Ureter (tissue), 1 donor: ENCODE results near the gene STPG2. TPM values are rescaled to one million over a fixed set of nuclear protein-coding genes. Genes with fewer than 3 reads are reported as not detected.

Source experiments
- DNase-seq: peaks from one replicate; pipeline ENCODE4 v3.0.0-alpha.2; 2020; ENCODE audit warnings: low spot score
- total RNA-seq: library from RNA; stranded (reverse); gene quantifications from one replicate; pipeline ENCODE4 v1.2.4, GENCODE V29; 2023
- donor health status: DM: yes; HTN: yes; CAD: no.

The STPG2 gene
- total RNA-seq, 1 donor from 2014 or later, result 1.4 TPM

DNA sequence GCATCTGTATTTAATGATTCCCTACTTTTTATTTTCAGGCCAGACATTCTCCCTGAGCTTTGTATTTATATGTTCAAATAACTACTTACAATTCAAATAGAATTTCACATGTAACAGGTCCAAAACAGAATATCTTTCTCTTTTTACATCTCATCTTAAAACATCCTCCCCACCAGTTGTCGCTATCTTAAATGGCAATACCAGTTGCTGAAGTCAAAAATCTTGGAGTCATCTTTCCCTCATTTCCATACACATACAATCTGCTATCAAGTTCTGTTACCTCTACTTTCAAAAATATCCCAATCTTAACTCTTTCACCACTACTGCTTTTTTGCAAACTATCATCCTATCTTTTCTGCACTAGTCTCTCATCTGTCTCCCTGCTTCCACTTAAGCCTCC lies 330.5 kb downstream of the STPG2 start:
- DNase-seq, result no peak

GRCh38 chr4:97786306-97786920 lies 356.9 kb downstream of the STPG2 start:
- DNase-seq, result no peak

DNA sequence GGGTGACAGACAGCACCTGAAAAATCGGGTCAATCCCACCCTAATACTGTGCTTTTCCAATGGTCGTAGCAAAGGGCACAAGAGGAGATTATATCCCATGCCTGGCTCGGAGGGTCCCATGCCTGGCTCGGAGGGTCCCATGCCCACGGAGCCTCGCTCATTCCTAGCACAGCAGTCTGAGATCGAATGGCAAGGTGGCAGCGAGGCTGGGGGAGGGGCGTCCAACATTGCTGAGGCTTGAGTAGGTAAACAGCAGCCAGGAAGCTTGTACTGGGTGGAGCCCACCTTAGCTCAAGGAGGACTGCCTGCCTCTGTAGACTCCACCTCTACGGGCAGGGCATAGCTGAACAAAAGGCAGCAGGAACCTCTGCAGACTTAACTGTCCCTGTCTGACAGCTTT lies 365.1 kb downstream of the STPG2 start:
- DNase-seq, result no peak

- DNase-seq, result no peak
These were observed 368.8 kb downstream of the STPG2 start for GRCh38 chr4:97774347-97774989.

GRCh38 chr4:97770222-97770621 lies 373.1 kb downstream of the STPG2 start:
- no peak for DNase-seq

DNA sequence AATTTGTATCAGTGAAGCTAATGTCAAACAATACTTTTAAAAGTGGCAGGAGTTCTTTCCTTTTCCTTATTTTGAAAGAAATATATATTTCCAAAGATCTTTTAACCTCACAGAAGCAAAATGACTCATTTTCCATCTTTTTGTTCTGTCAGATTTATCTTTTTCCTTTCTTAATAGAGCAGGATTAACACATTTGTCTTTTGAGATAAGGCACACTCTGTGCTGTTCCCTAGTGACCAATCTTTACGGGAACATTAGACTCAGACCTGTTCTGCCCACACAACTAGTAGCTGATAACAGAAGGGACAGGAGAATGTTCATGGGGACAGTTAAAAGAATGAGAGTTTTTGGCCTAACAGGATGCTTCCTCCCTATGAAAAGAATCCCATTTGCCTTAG lies 381.2 kb downstream of the STPG2 start:
- DNase-seq, result no peak

DNA sequence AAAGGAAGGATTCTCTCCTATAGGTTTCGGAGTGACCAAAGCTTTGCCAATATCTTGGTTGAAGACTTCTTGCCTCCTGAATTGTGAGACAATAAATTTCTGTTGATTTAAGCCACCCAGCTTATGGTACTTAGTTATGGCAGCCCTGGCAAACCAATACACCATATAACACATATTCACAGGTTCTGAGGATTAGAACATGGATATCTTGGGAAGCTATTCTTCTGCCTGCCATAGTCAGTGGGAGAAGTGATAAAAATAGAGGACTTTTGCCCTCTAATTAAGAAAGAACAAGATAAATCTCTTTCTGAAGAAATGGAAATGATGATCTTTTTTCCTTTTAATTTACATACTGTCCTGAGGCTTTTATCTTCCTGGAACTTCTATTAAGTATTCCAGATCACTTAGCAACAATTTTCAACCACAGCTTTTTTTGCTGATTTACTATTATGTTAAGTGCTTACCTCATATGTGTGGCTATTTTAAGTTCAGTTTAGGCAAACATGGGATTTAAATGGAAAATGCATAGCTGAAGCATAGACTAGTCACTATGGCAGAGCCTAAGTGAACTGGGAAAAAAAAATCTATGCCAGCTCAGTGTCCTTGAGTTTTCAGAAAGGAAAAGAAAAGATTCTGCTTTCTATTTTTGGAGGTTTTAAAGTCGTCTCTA lies 381.7 kb downstream of the STPG2 start:
- no peak for DNase-seq

DNA sequence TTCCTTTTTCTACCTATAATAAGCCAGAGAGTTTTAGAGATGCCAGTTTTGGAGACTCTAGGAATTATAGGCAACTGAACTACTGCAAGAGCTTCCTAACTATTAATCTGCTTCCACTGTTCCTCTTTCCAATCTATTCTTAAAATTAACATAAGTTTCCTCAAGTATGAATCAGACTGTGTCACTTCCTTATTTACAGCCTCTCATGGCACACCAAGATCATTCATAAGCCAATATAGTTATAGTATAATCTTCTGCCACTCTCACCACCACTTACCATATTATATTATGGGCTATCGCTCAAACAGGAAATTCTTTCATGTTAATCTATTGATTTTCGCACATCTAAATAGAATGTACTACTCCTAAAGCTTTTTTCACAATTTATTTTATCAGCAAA lies 383.5 kb downstream of the STPG2 start:
- no peak for DNase-seq

GRCh38 chr4:97752599-97752998 lies 390.7 kb downstream of the STPG2 start:
- DNase-seq, result no peak

DNA sequence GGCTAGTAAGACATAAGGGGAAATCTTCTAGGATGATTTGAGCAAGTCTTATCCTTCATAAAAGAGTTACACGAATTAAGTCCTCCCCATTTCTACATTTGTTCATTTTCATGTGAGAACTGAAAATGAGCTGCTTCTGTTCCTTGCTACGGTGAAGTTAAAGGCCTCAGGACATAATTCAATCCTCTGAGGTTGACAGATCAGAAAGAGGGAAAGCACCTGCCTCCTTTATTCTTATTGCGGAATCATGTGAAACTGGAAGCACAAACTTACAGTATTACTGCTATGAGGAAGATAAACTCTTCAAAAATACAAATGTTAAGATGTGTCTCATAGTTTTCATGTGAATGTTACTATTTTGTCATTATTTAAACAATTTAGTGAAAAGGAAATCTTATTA lies 395.3 kb downstream of the STPG2 start:
- DNase-seq, result no peak

DNA sequence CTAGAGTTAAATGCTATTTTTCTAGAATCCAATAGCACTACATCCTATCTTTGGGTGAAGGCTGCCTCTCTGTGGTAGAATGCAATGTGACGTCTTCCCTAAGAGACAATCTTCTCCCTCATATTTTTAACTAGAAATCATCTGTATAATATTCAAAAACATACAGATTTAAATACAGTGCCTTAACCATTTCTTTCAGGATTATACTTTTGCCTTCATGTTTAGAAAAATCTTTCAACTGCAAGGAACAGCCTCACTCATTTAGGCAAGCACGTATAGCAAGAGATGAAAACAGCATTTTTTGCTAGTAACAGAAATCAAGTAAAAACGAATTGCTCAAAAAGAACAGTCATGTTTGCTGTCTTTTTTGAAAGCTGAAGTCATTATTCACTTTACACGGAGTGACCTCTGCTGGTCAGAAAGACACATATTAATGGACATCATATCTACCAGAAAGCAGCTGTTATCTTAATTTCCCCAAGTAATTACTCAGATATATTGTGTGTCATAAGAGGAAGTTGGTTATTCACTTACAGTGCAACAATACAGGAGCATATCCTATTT lies 422.3 kb downstream of the STPG2 start:
- DNase-seq, result no peak

DNA sequence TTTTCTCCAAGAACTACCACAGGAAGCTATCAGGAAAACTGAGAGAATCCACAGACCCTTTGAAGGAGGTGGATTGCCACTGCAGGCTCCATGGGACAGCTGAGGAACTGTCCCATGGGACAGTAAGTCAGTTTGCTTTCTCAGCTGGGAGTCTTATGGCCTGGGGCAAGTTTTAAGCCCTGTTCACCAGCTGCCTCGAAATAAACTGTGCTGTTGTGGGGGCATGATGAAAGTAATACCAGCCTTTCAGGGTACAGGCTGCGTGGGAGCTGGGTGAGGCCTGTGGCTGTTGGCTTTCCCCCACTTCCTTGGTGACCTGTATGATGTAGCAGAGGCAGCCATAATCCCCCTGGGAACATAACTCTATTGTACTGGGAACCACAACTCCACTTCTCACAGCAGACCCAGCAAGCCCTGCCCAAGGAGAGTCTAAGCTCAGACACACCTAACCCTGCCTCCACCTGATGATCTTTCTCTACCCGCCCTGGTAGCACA lies 452.1 kb downstream of the STPG2 start:
- no peak for DNase-seq

- no peak for DNase-seq
These were observed 472.5 kb downstream of the STPG2 start for GRCh38 chr4:97670703-97671269.

DNA sequence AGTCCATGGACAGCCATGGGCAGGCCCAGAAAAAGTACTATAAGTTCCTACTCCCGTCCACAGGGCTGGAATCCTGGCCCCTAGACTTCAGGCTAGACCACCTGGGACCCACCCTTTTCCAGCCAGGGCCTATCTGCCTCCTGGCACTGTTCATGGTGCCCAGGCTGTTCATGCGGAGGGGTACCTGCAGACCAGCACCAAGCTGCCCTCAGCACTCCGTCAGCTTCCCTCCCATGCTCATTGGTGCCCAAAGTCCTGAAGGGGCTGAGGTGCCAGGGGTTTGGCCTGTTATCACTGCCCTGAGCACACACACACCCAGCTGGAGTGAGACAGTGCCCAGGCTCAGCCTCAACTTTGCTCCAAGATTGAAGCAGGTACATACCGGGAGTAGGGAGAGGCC lies 477.7 kb downstream of the STPG2 start:
- DNase-seq, result no peak

DNA sequence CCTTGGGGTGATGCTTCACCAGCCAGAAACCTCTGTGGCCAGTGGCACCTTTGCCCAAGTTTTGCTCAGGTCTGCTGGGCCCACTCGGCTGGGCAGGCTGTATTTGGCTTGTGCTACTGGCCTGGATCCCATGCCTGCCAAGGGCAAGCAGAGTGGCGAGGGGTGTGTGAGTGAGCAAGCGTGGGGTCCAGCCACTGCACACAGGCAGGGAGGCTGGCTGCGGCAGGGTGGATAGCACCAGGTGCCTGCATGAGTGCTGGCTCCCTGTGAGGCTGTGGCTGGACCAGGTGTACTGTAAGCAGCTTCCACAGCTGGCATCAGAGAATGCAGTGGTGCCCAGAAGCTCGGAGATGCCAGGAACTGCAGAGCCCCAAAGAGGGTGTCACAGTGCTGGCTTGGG lies 478.5 kb downstream of the STPG2 start:
- no peak for DNase-seq

GRCh38 chr4:97662133-97662532 lies 481.1 kb downstream of the STPG2 start:
- no peak for DNase-seq

- no peak for DNase-seq
These were observed 487.1 kb downstream of the STPG2 start for GRCh38 chr4:97656044-97656720.

- no peak for DNase-seq
These were observed 489.6 kb downstream of the STPG2 start for GRCh38 chr4:97653701-97654100.

DNA sequence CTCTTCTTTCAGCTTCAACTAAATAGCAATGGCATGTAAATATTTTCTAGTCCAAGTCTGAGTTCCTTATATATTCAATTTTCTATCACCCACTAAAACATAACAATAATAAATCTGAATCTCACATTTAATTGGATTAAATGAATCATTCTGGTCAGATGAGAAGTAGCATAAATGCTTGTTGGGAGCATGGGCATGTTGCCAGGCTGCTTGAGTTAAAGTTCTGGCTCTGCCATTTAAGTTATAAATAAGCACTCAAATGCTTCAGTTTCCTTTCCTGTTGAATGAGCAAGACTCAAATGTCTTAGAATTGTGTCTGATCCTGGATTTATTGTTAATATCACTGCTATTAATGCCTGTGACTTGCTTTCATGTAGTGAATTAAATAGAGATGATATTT lies 496.3 kb downstream of the STPG2 start:
- DNase-seq, result no peak

DNA sequence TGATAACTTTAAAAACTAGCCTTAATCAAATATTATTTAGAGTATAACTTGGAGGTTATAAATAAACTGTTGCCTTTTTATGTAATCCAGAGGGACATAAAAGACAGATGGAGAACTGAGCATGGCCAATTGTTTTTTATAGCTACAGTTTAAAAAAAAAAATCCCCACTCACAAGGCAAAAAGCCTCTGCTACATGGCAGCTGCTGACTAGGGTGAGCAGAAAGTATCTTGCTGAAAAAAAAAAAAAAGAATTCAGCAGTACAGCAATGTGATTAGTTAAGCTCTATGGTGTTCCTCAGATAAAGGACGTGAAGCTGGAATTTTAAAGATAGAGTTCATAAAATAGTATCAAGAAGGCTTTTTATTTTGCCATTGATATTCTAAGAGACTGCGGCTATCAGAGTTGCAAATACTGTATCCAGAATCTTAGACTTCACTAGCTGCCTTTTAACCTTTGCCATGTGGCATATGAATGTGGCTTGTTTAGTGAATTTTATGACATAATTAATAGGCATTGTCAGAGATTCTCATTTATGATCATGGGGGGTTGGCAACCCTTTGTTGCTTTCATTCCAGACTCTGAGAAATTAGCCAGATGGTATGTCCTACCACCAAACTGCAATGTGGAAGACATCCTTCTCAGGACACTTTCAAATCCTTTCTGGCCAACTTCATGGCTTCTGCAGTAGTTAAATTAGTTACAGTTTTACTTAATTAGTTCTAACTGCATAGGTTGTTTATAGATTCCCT lies 498.0 kb downstream of the STPG2 start:
- no peak for DNase-seq

DNA sequence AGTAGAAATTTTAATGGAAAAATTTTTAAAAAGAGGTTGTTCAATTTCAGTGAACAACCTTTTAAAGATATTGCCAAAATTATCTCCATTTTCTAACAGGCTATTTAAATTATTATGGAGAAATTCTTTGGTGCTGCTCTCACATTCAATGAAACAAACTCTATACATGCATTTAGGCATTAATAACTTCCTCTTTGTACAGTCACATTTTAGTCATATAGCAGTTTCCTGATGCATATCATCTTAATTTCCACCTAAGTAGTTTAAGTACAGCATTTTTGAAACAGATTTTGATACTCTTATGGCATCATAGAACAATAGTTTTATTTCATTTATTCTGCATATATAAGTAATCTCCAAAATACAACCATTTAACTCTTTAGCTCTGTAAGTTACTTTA lies 500.1 kb downstream of the STPG2 start:
- DNase-seq, result no peak
